ENCODE results near the gene KCP. TPM values are rescaled to one million over a fixed set of nuclear protein-coding genes. Genes with fewer than 3 reads are reported as not detected.
A peak's percentile ranks its signal among the peaks of the same experiment; 100 is the strongest.

KCP gene
- total RNA-seq, 4 donors from 2014 or later, result 0.18 to 3.5 TPM; not detected in 2

DNA sequence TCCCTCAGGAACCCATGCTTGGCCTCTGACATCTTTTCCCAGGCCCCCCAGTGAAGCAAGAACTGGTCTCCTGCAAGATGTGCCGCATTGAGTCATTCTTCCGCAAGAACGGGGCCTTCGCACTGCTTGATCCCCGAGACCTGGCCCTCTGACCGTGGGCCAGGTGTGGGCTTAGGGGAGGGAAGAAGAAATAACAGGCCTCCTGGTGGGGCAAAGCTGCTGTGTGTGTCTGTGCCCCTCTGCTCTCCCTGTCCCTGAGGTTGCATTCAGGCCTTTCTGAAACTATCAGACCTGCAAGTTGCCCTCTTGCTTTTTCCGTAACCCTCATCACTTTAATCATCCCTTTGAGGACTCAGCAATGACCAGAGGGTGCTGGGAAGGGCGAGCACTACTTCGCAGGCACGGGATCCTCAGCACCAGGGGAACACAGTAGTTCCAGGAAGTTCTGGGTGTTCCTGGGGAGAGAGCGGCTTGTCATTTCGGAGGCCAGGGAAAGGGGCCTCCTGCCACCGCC is 41.8 kb downstream of the KCP start:
- H3K9me3 ChIP-seq, result no peaks in the 10 kb centered on the region
- intact Hi-C loops (cut with DNase I; ENCODE audit: low total_unique reads), result no loop called here
- TF ChIP-seq, protein P1, sequence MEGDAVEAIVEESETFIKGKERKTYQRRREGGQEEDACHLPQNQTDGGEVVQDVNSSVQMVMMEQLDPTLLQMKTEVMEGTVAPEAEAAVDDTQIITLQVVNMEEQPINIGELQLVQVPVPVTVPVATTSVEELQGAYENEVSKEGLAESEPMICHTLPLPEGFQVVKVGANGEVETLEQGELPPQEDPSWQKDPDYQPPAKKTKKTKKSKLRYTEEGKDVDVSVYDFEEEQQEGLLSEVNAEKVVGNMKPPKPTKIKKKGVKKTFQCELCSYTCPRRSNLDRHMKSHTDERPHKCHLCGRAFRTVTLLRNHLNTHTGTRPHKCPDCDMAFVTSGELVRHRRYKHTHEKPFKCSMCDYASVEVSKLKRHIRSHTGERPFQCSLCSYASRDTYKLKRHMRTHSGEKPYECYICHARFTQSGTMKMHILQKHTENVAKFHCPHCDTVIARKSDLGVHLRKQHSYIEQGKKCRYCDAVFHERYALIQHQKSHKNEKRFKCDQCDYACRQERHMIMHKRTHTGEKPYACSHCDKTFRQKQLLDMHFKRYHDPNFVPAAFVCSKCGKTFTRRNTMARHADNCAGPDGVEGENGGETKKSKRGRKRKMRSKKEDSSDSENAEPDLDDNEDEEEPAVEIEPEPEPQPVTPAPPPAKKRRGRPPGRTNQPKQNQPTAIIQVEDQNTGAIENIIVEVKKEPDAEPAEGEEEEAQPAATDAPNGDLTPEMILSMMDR (IDR thresholded peaks at IDR 0.05), result no peak
- no peak for TF ChIP-seq POLR2A (IDR thresholded peaks at IDR 0.05)
- no peaks in the 10 kb centered on the region for H3K27me3 ChIP-seq
- no peak for DNase-seq
- no peaks in the 10 kb centered on the region for H3K36me3 ChIP-seq
- peaks cover 3 to 16% of the 10 kb centered on the region in 2 donors for H3K4me1 ChIP-seq
- H3K27ac ChIP-seq, result no peak overlapping the region
- peak overlapping the region in 1 of 2 donors; percentile 38 for H3K4me3 ChIP-seq

DNA sequence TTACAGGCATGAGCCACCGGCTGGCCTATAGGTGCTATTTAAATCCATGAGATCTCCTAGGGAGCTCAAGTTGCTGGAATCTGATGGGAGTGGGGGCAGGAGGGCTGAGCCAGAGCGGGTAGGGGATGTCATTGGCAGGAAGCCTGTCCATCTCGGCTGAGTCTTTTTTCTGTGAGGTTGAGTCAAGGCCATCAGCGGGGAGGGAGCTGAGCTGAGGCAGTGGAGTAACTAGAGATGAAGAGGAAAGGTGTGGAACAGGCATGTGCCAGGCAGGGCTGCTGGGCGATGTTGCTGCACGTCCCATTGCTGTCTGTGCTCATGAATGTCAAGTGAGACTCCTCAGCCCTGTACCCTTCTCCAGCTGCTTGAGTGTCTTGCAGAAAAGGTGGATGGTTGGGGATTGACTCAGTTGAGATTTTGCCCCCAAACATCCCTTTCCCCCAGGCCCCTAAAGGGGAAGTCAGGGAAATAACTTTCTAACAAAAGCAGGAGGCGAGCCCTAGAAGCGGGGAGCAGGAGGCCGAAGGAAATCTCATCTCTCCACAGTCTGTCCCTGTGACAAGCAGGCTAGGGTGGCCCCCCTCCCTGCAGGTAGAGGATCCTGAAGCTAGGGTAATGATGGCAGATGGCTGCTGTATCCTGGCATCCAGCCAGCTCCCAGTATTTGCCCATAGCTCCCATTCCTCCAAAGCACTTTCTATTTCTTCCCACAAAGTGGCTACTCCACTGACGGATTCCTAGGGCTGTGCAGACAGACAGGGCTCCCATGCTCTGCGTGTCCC is 42.5 kb downstream of the KCP start:
- peaks cover 5 to 19% of the 10 kb centered on the region in 2 donors for H3K4me1 ChIP-seq
- H3K36me3 ChIP-seq, result no peaks in the 10 kb centered on the region
- H3K27me3 ChIP-seq, result no peaks in the 10 kb centered on the region
- no peaks in the 10 kb centered on the region for H3K9me3 ChIP-seq
- H3K4me3 ChIP-seq, result no peak overlapping the region
- intact Hi-C loops (cut with DNase I; ENCODE audit: low total_unique reads), result no loop called here
- H3K27ac ChIP-seq, result no peak overlapping the region
- TF ChIP-seq POLR2A (IDR thresholded peaks at IDR 0.05), result no peak
- TF ChIP-seq, protein P1 (IDR thresholded peaks at IDR 0.05), result no peak
- no peak for DNase-seq

DNA sequence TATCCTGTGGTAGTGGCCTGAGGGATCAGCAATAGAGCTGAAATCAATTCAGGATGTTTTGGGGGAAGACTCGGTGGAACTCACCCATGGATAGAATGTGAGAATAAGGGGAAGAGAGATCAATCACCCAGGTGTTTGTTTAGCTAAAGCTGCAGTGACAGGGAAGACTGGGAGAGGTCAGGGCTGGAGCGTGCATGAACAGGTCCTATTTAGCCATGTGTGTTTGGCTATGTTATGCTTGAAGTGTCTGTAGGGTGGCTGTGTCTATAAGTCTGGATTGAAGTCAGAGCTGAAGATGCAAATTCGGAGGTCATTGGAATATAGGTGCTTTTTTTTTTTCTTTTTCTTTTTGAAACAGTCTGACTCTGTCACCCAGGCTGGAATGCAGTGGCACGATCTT is 43.3 kb downstream of the KCP start:
- no peak overlapping the region for H3K4me3 ChIP-seq
- no peak for DNase-seq
- no peaks in the 10 kb centered on the region for H3K36me3 ChIP-seq
- H3K4me1 ChIP-seq, result peaks cover 5 to 21% of the 10 kb centered on the region in 2 donors
- TF ChIP-seq, protein P1 (IDR thresholded peaks at IDR 0.05), result no peak
- no peak for TF ChIP-seq POLR2A (IDR thresholded peaks at IDR 0.05)
- H3K9me3 ChIP-seq, result no peaks in the 10 kb centered on the region
- no peak overlapping the region for H3K27ac ChIP-seq
- intact Hi-C loops (cut with DNase I; ENCODE audit: low total_unique reads), result no loop called here
- no peaks in the 10 kb centered on the region for H3K27me3 ChIP-seq

DNA sequence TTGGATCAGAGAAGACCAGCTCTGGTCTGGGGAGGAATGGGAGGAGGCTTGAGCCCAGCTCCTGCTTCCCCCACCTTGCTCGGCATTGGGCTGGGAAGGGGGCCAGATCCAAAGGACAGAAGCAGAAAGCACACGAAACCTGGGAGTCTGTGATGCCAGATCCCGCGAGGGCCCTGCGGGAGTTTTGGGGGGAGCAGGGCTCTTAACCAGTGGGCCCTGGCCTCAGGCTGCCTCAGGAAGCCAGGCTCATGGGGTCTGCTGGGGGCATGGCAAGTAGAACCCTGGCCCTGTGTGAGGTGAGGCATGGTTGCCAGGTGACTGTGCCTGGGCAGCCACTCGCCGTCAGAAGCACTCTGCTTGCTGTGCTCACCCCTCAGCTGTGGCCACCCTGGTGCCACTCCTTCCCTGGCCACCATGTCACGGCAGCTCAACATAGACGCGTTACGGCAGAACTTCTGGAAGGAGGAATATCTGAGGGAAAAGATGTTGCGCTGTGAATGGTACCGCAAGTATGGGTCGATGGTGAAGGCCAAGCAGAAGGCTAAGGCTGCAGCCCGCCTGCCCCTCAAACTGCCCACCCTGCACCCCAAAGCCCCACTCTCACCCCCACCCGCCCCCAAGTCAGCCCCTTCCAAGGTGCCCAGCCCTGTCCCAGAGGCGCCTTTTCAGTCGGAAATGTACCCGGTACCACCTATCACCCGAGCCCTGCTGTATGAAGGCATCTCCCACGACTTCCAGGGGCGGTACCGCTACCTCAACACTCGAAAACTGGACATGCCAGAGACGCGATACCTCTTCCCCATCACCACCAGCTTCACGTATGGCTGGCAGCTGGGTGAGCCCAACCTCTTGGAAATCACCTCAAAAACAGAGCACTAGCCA is 44.3 kb downstream of the KCP start:
- Histone ChIP-seq H3K27me3 (no peaks in the 10 kb centered on the region), H3K36me3 (no peaks in the 10 kb centered on the region), H3K4me1 (peaks cover 5 to 25% of the 10 kb centered on the region in 2 donors), H3K9me3 (no peaks in the 10 kb centered on the region), H3K27ac (no peak overlapping the region), H3K4me3 (no peak overlapping the region)
- intact Hi-C loops (cut with DNase I; ENCODE audit: low total_unique reads), result no loop called here
- TF ChIP-seq, protein P1 (IDR thresholded peaks at IDR 0.05), result no peak
- TF ChIP-seq POLR2A (IDR thresholded peaks at IDR 0.05), result no peak
- no peak for DNase-seq

All from uterus (tissue), 4 donors.